ENCODE results near the gene ARHGEF16. TPM values are rescaled to one million over a fixed set of nuclear protein-coding genes. Genes with fewer than 3 reads are reported as not detected.

ARHGEF16 gene
- total RNA-seq, 2 donors from 2014 or later, result 47.7 to 64.7 TPM

DNA sequence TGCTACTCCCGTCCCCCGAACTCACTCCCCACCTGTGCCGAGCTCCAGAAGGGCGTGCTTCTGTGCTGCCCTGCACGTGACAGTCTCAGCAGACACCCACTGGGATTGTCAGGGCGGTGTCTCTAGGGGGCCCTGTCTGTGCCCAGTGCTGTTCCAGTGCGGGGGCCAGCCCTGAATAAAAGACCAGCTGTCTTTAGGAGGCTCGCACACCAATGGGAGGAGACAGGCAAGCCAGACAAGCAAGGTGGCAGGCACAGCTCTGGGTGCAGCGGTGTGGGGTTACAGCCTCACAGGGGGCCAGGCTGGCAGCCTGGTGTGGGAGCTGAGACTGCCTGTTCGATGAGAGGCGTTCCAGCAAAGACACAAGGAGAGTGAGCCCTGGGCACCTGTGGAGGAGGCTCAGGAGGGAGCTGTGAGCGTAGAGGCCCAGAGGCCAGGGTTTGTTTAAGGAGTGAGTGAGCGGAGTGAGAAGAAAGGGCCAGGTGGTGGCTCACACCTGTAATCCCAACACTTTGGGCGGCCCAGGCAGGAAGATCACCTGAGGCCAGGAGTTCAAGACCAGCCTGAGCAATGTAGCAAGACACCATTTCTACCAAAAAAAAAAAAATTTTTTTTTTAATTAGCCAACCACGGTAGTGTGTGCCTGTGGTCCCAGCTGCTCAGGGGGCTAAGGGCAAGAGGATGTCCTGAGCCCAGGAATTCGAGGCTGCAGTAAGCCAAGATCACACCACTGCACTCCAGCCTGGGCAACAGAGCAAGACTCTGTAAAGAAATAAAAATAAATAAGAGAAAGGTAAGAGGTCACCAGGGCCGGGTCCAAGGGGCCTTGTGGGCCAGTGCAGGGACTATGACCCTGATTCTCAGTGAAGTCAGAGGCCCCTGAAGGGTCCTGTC, 48.2 kb upstream of the ARHGEF16 start:
- TF ChIP-seq, protein P1, sequence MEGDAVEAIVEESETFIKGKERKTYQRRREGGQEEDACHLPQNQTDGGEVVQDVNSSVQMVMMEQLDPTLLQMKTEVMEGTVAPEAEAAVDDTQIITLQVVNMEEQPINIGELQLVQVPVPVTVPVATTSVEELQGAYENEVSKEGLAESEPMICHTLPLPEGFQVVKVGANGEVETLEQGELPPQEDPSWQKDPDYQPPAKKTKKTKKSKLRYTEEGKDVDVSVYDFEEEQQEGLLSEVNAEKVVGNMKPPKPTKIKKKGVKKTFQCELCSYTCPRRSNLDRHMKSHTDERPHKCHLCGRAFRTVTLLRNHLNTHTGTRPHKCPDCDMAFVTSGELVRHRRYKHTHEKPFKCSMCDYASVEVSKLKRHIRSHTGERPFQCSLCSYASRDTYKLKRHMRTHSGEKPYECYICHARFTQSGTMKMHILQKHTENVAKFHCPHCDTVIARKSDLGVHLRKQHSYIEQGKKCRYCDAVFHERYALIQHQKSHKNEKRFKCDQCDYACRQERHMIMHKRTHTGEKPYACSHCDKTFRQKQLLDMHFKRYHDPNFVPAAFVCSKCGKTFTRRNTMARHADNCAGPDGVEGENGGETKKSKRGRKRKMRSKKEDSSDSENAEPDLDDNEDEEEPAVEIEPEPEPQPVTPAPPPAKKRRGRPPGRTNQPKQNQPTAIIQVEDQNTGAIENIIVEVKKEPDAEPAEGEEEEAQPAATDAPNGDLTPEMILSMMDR (conservative IDR thresholded peaks at IDR 0.05), result no peak
- H3K9me3 ChIP-seq (ENCODE audit: control insufficient read depth, low read length), result no peaks in the 10 kb centered on the region
- no peaks in the 10 kb centered on the region for H3K36me3 Mint-ChIP-seq (ENCODE audit: low read depth)
- H3K4me3 ChIP-seq (ENCODE audit: low read length), result no peak overlapping the region
- H3K9ac ChIP-seq (ENCODE audit: extremely low read depth, low read length, poor library complexity, severe bottlenecking), result no peak overlapping the region
- H3K9me3 Mint-ChIP-seq, result no peaks in the 10 kb centered on the region
- peaks cover 3% of the 10 kb centered on the region for H3K4me1 Mint-ChIP-seq
- H3K27ac ChIP-seq (ENCODE audit: low read depth, low read length), result no peak overlapping the region
- 91 to 95% methylated on average over 14 to 17 of the region's 17 CpGs for WGBS, 2 experiments (ENCODE audit: insufficient coverage in 1 of 2, insufficient read length in 1 of 2)
- no peaks in the 10 kb centered on the region for H3K4me1 ChIP-seq (ENCODE audit: control insufficient read depth, insufficient read depth, low read length)
- peak overlapping the region; percentile 69 for H3K27ac Mint-ChIP-seq
- H3K4me3 Mint-ChIP-seq, result no peak overlapping the region
- no peaks in the 10 kb centered on the region for H3K36me3 ChIP-seq (ENCODE audit: control insufficient read depth, insufficient read depth, low read length)
- no peak for DNase-seq
- no peaks in the 10 kb centered on the region for H3K27me3 ChIP-seq (ENCODE audit: control insufficient read depth, insufficient read depth, low read length, poor library complexity, severe bottlenecking)
- no peaks in the 10 kb centered on the region for H3K27me3 Mint-ChIP-seq (ENCODE audit: insufficient read depth)

DNA sequence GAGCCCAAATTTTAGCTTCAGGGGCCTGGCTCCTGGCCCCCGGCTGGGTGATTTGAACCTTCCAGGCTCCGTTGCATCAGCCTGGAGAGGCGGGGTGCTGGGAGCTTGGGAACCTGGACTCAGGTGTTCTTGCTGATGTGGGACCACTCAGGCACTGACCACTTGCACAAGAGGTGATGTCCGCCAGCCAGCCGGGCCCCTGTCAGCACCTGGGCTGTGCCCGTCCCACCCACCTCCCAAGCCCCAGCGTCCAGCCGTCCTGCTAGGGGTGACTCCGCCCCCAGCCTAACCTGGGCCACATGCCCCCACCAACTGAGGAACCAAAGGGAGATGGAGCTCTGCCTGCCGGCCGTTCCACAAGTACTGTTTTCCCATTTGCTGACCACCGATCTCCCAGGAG, 47.4 kb upstream of the ARHGEF16 start:
- Histone ChIP-seq H3K27me3 (ENCODE audit: control insufficient read depth, insufficient read depth, low read length, poor library complexity, severe bottlenecking) (no peaks in the 10 kb centered on the region), H3K9ac (ENCODE audit: extremely low read depth, low read length, poor library complexity, severe bottlenecking) (no peak overlapping the region), H3K4me1 (ENCODE audit: control insufficient read depth, insufficient read depth, low read length) (no peaks in the 10 kb centered on the region), H3K4me3 (ENCODE audit: low read length) (no peak overlapping the region), H3K9me3 (ENCODE audit: control insufficient read depth, low read length) (no peaks in the 10 kb centered on the region), H3K27ac (ENCODE audit: low read depth, low read length) (no peak overlapping the region), H3K36me3 (ENCODE audit: control insufficient read depth, insufficient read depth, low read length) (no peaks in the 10 kb centered on the region)
- no peak for DNase-seq
- no peaks in the 10 kb centered on the region for H3K9me3 Mint-ChIP-seq
- H3K4me1 Mint-ChIP-seq, result peaks cover 3% of the 10 kb centered on the region
- H3K36me3 Mint-ChIP-seq (ENCODE audit: low read depth), result no peaks in the 10 kb centered on the region
- H3K27ac Mint-ChIP-seq, result no peak overlapping the region
- H3K4me3 Mint-ChIP-seq, result no peak overlapping the region
- TF ChIP-seq, protein P1 (conservative IDR thresholded peaks at IDR 0.05), result no peak
- 91 to 94% methylated on average over 9 to 12 of the region's 12 CpGs for WGBS, 2 experiments (ENCODE audit: insufficient coverage in 1 of 2, insufficient read length in 1 of 2)
- H3K27me3 Mint-ChIP-seq (ENCODE audit: insufficient read depth), result no peaks in the 10 kb centered on the region

DNA sequence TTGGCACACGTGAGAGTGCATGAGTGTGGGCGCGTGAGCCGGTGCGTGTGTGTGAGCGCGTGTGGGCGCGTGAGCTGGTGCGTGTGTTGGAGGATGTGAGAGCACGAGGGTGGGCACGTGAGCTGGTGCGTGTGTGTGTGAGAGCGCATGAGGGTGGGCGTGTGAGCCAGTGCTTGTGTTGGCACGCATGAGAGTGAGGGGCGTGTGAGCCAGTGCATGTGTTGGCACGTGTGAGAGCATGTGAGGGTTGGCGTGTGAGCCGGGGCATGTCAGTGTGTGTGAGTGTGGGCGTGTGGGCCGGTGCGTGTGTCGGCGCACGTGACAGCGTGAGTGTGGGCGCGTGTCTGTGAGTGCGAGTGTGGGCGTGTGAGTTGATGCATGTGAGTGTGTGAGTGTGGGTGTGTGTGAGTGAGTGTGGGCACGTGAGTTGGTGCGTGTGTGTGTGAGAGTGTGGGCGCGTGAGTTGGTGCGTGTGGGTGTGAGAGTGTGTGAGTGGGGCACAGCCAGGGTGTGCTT, 45.7 kb upstream of the ARHGEF16 start:
- Histone ChIP-seq H3K4me1 (ENCODE audit: control insufficient read depth, insufficient read depth, low read length) (no peaks in the 10 kb centered on the region), H3K4me3 (ENCODE audit: low read length) (no peak overlapping the region), H3K36me3 (ENCODE audit: control insufficient read depth, insufficient read depth, low read length) (no peaks in the 10 kb centered on the region), H3K27ac (ENCODE audit: low read depth, low read length) (no peak overlapping the region), H3K9me3 (ENCODE audit: control insufficient read depth, low read length) (no peaks in the 10 kb centered on the region), H3K27me3 (ENCODE audit: control insufficient read depth, insufficient read depth, low read length, poor library complexity, severe bottlenecking) (no peaks in the 10 kb centered on the region), H3K9ac (ENCODE audit: extremely low read depth, low read length, poor library complexity, severe bottlenecking) (no peak overlapping the region)
- H3K27ac Mint-ChIP-seq, result no peak overlapping the region
- H3K9me3 Mint-ChIP-seq, result no peaks in the 10 kb centered on the region
- TF ChIP-seq, protein P1 (conservative IDR thresholded peaks at IDR 0.05), result no peak
- peaks cover under 1% of the 10 kb centered on the region for H3K4me1 Mint-ChIP-seq
- H3K27me3 Mint-ChIP-seq (ENCODE audit: insufficient read depth), result no peaks in the 10 kb centered on the region
- DNase-seq, result no peak
- H3K4me3 Mint-ChIP-seq, result no peak overlapping the region
- WGBS, 2 experiments (ENCODE audit: insufficient coverage in 1 of 2, insufficient read length in 1 of 2), result 95 to 98% methylated on average over 28 to 36 of the region's 36 CpGs
- H3K36me3 Mint-ChIP-seq (ENCODE audit: low read depth), result no peaks in the 10 kb centered on the region

All from endodermal cell (in vitro differentiated cells).